Peyer's patch (tissue), 4 donors: ENCODE data around the gene RALB.

ENCODE experiments used
- CTCF ChIP-seq, 6 experiments: fragments of 450-650 bp in 4 of 6; fragments of 200-600 bp in 2 of 6; sonication (generic) in 1 of 6; IDR thresholded peaks; one replicate each; pipeline ENCODE4 v1.5.1; 2017 to 2019; ENCODE audit warnings: antibody characterized with exemption in 6 of 6, mild to moderate bottlenecking in 3 of 6, moderate library complexity in 1 of 6
- POLR2A ChIP-seq, 2 donors: fragments of 450-650 bp; IDR thresholded peaks; one replicate each; pipeline ENCODE4 v1.5.1; 2017; ENCODE audit warnings: antibody characterized with exemption in 2 of 2, mild to moderate bottlenecking in 2 of 2, moderate library complexity in 2 of 2

DNA sequence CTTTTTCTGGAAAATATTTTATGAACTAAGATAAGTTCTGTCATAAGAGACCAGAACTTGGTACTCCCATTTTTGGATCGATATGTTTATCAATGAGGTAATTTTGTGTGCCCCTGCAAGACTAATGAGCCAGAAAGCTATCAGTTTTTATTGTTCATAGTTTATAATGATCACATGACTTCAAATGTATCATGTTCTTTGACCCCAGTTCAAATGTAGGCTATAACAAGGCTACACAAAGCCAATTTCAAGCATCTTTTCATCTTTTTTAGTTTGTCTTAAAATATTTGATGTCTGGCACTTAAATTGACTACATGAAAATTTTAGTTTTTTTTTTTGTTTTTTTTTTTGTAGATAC lies 35.3 kb downstream of the RALB start:
- TF ChIP-seq POLR2A (IDR thresholded peaks at IDR 0.05) (no peak), CTCF (IDR thresholded peaks at IDR 0.05) (no peak)
